ENCODE results near the gene CCDC85A.

The CCDC85A gene

DNA sequence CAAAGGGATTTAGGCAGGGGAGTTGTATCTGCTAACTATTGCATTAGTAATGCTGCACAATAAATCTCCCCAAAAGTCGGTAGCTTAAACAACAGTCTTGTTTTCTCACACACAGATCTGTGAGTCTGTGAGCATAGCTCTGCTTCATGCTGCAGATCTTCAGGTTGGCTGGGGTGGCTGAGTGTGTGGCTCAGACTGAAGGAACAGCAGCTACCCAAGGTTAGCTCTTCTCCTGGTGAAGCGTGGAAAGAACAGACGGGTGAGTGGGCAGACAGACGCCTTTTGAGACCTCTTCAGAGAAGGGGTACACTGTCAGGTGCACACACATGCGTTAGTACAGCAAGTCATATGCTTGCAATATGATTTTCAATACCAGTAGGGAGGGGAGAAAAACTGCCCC, 3.9 kb upstream of the CCDC85A start:
- no peak for ATAC-seq
- no peak for TF ChIP-seq GLIS3 (CRISPR knock-in tag; IDR thresholded peaks at IDR 0.05)
- no peak for TF ChIP-seq CSDC2 (CRISPR knock-in tag; IDR thresholded peaks at IDR 0.05)
- TF ChIP-seq ARNTL (CRISPR knock-in tag; IDR thresholded peaks at IDR 0.05; ENCODE audit: borderline replicate concordance, low read depth) = no peak

GRCh38 chr2:56182420-56182819, 1.4 kb upstream of the CCDC85A start:
- no peak for ATAC-seq
- TF ChIP-seq SNAI2 (CRISPR knock-in tag; IDR thresholded peaks at IDR 0.05) = no peak
- TF ChIP-seq OSR1 (CRISPR knock-in tag; IDR thresholded peaks at IDR 0.05) = no peak
- TF ChIP-seq, protein P1, sequence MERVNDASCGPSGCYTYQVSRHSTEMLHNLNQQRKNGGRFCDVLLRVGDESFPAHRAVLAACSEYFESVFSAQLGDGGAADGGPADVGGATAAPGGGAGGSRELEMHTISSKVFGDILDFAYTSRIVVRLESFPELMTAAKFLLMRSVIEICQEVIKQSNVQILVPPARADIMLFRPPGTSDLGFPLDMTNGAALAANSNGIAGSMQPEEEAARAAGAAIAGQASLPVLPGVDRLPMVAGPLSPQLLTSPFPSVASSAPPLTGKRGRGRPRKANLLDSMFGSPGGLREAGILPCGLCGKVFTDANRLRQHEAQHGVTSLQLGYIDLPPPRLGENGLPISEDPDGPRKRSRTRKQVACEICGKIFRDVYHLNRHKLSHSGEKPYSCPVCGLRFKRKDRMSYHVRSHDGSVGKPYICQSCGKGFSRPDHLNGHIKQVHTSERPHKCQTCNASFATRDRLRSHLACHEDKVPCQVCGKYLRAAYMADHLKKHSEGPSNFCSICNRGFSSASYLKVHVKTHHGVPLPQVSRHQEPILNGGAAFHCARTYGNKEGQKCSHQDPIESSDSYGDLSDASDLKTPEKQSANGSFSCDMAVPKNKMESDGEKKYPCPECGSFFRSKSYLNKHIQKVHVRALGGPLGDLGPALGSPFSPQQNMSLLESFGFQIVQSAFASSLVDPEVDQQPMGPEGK (CRISPR knock-in tag; IDR thresholded peaks at IDR 0.05; ENCODE audit: borderline replicate concordance) = no peak
- no peak for TF ChIP-seq ARNTL (CRISPR knock-in tag; IDR thresholded peaks at IDR 0.05; ENCODE audit: borderline replicate concordance, low read depth)
- TF ChIP-seq, protein P2, sequence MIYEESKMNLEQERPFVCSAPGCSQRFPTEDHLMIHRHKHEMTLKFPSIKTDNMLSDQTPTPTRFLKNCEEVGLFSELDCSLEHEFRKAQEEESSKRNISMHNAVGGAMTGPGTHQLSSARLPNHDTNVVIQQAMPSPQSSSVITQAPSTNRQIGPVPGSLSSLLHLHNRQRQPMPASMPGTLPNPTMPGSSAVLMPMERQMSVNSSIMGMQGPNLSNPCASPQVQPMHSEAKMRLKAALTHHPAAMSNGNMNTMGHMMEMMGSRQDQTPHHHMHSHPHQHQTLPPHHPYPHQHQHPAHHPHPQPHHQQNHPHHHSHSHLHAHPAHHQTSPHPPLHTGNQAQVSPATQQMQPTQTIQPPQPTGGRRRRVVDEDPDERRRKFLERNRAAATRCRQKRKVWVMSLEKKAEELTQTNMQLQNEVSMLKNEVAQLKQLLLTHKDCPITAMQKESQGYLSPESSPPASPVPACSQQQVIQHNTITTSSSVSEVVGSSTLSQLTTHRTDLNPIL (CRISPR knock-in tag; IDR thresholded peaks at IDR 0.05; ENCODE audit: low read depth) = no peak
- TF ChIP-seq RARB (CRISPR knock-in tag; IDR thresholded peaks at IDR 0.05) = no peak
- TF ChIP-seq GLIS3 (CRISPR knock-in tag; IDR thresholded peaks at IDR 0.05) = no peak
- TF ChIP-seq, protein P3, sequence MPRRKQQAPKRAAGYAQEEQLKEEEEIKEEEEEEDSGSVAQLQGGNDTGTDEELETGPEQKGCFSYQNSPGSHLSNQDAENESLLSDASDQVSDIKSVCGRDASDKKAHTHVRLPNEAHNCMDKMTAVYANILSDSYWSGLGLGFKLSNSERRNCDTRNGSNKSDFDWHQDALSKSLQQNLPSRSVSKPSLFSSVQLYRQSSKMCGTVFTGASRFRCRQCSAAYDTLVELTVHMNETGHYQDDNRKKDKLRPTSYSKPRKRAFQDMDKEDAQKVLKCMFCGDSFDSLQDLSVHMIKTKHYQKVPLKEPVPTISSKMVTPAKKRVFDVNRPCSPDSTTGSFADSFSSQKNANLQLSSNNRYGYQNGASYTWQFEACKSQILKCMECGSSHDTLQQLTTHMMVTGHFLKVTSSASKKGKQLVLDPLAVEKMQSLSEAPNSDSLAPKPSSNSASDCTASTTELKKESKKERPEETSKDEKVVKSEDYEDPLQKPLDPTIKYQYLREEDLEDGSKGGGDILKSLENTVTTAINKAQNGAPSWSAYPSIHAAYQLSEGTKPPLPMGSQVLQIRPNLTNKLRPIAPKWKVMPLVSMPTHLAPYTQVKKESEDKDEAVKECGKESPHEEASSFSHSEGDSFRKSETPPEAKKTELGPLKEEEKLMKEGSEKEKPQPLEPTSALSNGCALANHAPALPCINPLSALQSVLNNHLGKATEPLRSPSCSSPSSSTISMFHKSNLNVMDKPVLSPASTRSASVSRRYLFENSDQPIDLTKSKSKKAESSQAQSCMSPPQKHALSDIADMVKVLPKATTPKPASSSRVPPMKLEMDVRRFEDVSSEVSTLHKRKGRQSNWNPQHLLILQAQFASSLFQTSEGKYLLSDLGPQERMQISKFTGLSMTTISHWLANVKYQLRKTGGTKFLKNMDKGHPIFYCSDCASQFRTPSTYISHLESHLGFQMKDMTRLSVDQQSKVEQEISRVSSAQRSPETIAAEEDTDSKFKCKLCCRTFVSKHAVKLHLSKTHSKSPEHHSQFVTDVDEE (CRISPR knock-in tag; IDR thresholded peaks at IDR 0.05) = no peak

GRCh38 chr2:56184500-56185011, 766 bp downstream of the CCDC85A start:
- TF ChIP-seq, protein P4, sequence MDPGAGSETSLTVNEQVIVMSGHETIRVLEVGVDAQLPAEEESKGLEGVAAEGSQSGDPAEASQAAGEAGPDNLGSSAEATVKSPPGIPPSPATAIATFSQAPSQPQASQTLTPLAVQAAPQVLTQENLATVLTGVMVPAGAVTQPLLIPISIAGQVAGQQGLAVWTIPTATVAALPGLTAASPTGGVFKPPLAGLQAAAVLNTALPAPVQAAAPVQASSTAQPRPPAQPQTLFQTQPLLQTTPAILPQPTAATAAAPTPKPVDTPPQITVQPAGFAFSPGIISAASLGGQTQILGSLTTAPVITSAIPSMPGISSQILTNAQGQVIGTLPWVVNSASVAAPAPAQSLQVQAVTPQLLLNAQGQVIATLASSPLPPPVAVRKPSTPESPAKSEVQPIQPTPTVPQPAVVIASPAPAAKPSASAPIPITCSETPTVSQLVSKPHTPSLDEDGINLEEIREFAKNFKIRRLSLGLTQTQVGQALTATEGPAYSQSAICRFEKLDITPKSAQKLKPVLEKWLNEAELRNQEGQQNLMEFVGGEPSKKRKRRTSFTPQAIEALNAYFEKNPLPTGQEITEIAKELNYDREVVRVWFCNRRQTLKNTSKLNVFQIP (CRISPR knock-in tag; IDR thresholded peaks at IDR 0.05; ENCODE audit: borderline replicate concordance, low read depth) = no peak
- no peak for TF ChIP-seq BACH2 (CRISPR knock-in tag; IDR thresholded peaks at IDR 0.05; ENCODE audit: borderline replicate concordance)
- no peak for TF ChIP-seq TCF4 (CRISPR knock-in tag; IDR thresholded peaks at IDR 0.05; ENCODE audit: borderline replicate concordance)
- TF ChIP-seq, protein P3 (CRISPR knock-in tag; IDR thresholded peaks at IDR 0.05) = no peak
- TF ChIP-seq TOX (CRISPR knock-in tag; IDR thresholded peaks at IDR 0.05; ENCODE audit: borderline replicate concordance) = no peak
- TF ChIP-seq, protein P2 (CRISPR knock-in tag; IDR thresholded peaks at IDR 0.05; ENCODE audit: low read depth) = no peak
- no peak for TF ChIP-seq SNAI2 (CRISPR knock-in tag; IDR thresholded peaks at IDR 0.05)
- TF ChIP-seq ZC3H10 (CRISPR knock-in tag; IDR thresholded peaks at IDR 0.05) = no peak
- no peak for TF ChIP-seq PPARA (CRISPR knock-in tag; IDR thresholded peaks at IDR 0.05; ENCODE audit: borderline replicate concordance)
- TF ChIP-seq ZNF70 (CRISPR knock-in tag; IDR thresholded peaks at IDR 0.05) = no peak
- TF ChIP-seq ESRRG (CRISPR knock-in tag; IDR thresholded peaks at IDR 0.05) = no peak
- no peak for TF ChIP-seq ARNTL (CRISPR knock-in tag; IDR thresholded peaks at IDR 0.05; ENCODE audit: borderline replicate concordance, low read depth)
- no peak for TF ChIP-seq ZNF565 (CRISPR knock-in tag; conservative IDR thresholded peaks at IDR 0.05; ENCODE audit: low read depth)
- TF ChIP-seq ZNF8 (CRISPR knock-in tag; IDR thresholded peaks at IDR 0.05) = no peak
- peak; percentile 0; the same call in 2 of the 3 replicates for ATAC-seq

Measured in SK-N-SH treated with all-trans-retinoic acid at 6 μM for 48 hours (cell line).